ENCODE results near the gene APBA2. TPM values are rescaled to one million over a fixed set of nuclear protein-coding genes. Genes with fewer than 3 reads are reported as not detected.

The APBA2 gene
- total and polyA plus RNA-seq, 2 of the 4 experiments (the other 2 are of a cell fraction) = 21.7 to 33.0 TPM

DNA sequence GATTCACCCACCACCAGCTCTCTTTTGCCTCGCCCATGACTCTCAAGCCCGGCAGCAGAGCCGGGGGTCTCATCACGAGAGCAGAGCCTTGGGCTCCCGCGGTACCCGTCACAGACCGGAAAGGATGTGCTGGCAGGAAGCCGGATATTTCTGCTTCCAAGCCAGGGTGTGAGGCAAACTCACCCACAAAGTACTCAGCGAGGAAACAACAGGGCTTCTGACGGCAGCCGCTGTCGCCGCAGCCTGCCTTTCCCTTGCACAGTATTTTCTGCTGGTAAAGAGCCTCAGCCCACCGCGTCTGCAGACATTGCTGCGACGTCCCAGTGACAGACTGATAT lies 263.9 kb downstream of the APBA2 start:
- no peaks in the 10 kb centered on the region for H3K9me3 ChIP-seq (ENCODE audit: control insufficient read depth, insufficient read depth, low read length)
- H3K36me3 ChIP-seq (ENCODE audit: control insufficient read depth, insufficient read depth, low read length) = no peaks in the 10 kb centered on the region
- 95% methylated on average over 10 of the region's 18 CpGs; no CpG with 5 or more reads in 1 of the 2 experiments for WGBS, 2 experiments (ENCODE audit: extremely low coverage in 2 of 2, insufficient read length in 1 of 2)
- no peak overlapping the region for H3K4me3 ChIP-seq (ENCODE audit: insufficient read depth, low read depth, low read length)
- BruUV-seq (replicated peaks) = no TSS peak
- H3K56ac ChIP-seq (ENCODE audit: extremely low read depth, insufficient read depth, low read length) = no peak overlapping the region
- no peak overlapping the region for H3K14ac ChIP-seq (replicated peaks; ENCODE audit: low read depth, low read length)
- H4K20me1 ChIP-seq (ENCODE audit: insufficient read depth, low read length) = no peaks in the 10 kb centered on the region
- TF ChIP-seq POLR2A (IDR thresholded peaks at IDR 0.05; ENCODE audit: low read depth, low read length) (no peak), RCOR1 (IDR thresholded peaks at IDR 0.05; ENCODE audit: insufficient replicate concordance, low read length) (no peak), SMC3 (IDR thresholded peaks at IDR 0.05; ENCODE audit: low read depth, low read length) (no peak), MXI1 (IDR thresholded peaks at IDR 0.05; ENCODE audit: borderline replicate concordance, low read depth, low read length) (no peak), CHD1 (IDR thresholded peaks at IDR 0.05; ENCODE audit: low read depth, low read length) (no peak), NFE2L2 (IDR thresholded peaks at IDR 0.05; ENCODE audit: low read depth, low read length) (no peak), MAZ (IDR thresholded peaks at IDR 0.05; ENCODE audit: borderline replicate concordance, low read depth, low read length) (no peak), BHLHE40 (IDR thresholded peaks at IDR 0.05; ENCODE audit: low read depth, low read length) (no peak), CEBPB (IDR thresholded peaks at IDR 0.05; ENCODE audit: low read depth, low read length) (no peak), RFX5 (IDR thresholded peaks at IDR 0.05; ENCODE audit: low read depth, low read length) (no peak), FOS (IDR thresholded peaks at IDR 0.05; ENCODE audit: low read depth, low read length) (no peak), RAD21 (IDR thresholded peaks at IDR 0.05; ENCODE audit: low read length) (no peak), MAFK (IDR thresholded peaks at IDR 0.05; ENCODE audit: low read depth, low read length) (no peak)
- TF ChIP-seq, protein P1, sequence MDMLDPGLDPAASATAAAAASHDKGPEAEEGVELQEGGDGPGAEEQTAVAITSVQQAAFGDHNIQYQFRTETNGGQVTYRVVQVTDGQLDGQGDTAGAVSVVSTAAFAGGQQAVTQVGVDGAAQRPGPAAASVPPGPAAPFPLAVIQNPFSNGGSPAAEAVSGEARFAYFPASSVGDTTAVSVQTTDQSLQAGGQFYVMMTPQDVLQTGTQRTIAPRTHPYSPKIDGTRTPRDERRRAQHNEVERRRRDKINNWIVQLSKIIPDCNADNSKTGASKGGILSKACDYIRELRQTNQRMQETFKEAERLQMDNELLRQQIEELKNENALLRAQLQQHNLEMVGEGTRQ (IDR thresholded peaks at IDR 0.05; ENCODE audit: low read depth, low read length) = no peak
- TF ChIP-seq, protein P2, sequence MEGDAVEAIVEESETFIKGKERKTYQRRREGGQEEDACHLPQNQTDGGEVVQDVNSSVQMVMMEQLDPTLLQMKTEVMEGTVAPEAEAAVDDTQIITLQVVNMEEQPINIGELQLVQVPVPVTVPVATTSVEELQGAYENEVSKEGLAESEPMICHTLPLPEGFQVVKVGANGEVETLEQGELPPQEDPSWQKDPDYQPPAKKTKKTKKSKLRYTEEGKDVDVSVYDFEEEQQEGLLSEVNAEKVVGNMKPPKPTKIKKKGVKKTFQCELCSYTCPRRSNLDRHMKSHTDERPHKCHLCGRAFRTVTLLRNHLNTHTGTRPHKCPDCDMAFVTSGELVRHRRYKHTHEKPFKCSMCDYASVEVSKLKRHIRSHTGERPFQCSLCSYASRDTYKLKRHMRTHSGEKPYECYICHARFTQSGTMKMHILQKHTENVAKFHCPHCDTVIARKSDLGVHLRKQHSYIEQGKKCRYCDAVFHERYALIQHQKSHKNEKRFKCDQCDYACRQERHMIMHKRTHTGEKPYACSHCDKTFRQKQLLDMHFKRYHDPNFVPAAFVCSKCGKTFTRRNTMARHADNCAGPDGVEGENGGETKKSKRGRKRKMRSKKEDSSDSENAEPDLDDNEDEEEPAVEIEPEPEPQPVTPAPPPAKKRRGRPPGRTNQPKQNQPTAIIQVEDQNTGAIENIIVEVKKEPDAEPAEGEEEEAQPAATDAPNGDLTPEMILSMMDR (conservative IDR thresholded peaks at IDR 0.05; ENCODE audit: low read depth, low read length) = no peak
- TF ChIP-seq, protein P3, sequence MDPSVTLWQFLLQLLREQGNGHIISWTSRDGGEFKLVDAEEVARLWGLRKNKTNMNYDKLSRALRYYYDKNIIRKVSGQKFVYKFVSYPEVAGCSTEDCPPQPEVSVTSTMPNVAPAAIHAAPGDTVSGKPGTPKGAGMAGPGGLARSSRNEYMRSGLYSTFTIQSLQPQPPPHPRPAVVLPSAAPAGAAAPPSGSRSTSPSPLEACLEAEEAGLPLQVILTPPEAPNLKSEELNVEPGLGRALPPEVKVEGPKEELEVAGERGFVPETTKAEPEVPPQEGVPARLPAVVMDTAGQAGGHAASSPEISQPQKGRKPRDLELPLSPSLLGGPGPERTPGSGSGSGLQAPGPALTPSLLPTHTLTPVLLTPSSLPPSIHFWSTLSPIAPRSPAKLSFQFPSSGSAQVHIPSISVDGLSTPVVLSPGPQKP (IDR thresholded peaks at IDR 0.05; ENCODE audit: borderline replicate concordance, low read depth, low read length) = no peak
- CTCF ChIA-PET = interaction anchor here (0.8 kb wide), 1 partner anchor 10 kb away, joined by 3 read pairs; no protein-coding TSS in a partner anchor
- intact Hi-C loops (cut with micrococcal nuclease) (no loop called here), dilution Hi-C loops (cut with HindIII; ENCODE audit: low sequenced_read_pairs, unreplicated experiment) (no loop called here), in situ Hi-C loops (cut with MboI; ENCODE audit: low sequenced_read_pairs) (loop anchor here (25.0 kb wide), 1 partner anchor 913 kb away; no protein-coding TSS in a partner anchor)
- H3K27ac ChIP-seq (ENCODE audit: insufficient read depth, low read length) = no peak overlapping the region
- H3K4ac ChIP-seq (ENCODE audit: low read depth, low read length) = no peak overlapping the region
- H3K23ac ChIP-seq (ENCODE audit: low read depth, low read length) = no peak overlapping the region
- no peak overlapping the region for H3K4me2 ChIP-seq (ENCODE audit: low read depth, low read length)
- no peak overlapping the region for H2BK5ac ChIP-seq (ENCODE audit: low read depth, low read length, poor library complexity, severe bottlenecking)
- no peak overlapping the region for H4K5ac ChIP-seq (ENCODE audit: low read depth, low read length)
- no peak overlapping the region for H2AFZ ChIP-seq (replicated peaks; ENCODE audit: low read length, poor library complexity)
- POLR2A ChIA-PET (ENCODE audit: unreplicated experiment) = no interaction called here
- no peak for ATAC-seq (ENCODE audit: low read depth)
- H2BK20ac ChIP-seq (ENCODE audit: low read depth, low read length) = no peak overlapping the region
- H3K79me1 ChIP-seq (ENCODE audit: low read depth in 1 of 2, low read length in 2 of 2) = no peaks in the 10 kb centered on the region
- no peak overlapping the region for H3K9ac ChIP-seq (ENCODE audit: low read depth, low read length)
- no peaks in the 10 kb centered on the region; the same call in 1 of the 2 replicates for H3K27me3 ChIP-seq (ENCODE audit: control insufficient read depth, insufficient read depth, low read length)
- H3K9me1 ChIP-seq (ENCODE audit: insufficient read depth, low read length) = no peaks in the 10 kb centered on the region
- no peak overlapping the region for H2AK9ac ChIP-seq (replicated peaks; ENCODE audit: low read depth, low read length, poor library complexity)
- H2BK120ac ChIP-seq (ENCODE audit: low read depth, low read length) = no peak overlapping the region
- H4K8ac ChIP-seq (ENCODE audit: low read depth in 2 of 2, low read length in 2 of 2) = no peak overlapping the region
- H2AK5ac ChIP-seq (ENCODE audit: low read depth, low read length) = no peak overlapping the region
- H3K18ac ChIP-seq (ENCODE audit: low read depth, low read length) = no peak overlapping the region
- no peak overlapping the region for H4K91ac ChIP-seq (ENCODE audit: insufficient read depth, low read depth, low read length)
- no peak for DNase-seq
- H3K4me1 ChIP-seq (ENCODE audit: control insufficient read depth, insufficient read depth, low read length) = no peaks in the 10 kb centered on the region
- no peak overlapping the region for H2BK15ac ChIP-seq (ENCODE audit: low read depth, low read length)
